Raji (cell line): ENCODE data around the gene ATL3.

Source experiments
- POLR2A ChIP-seq: IDR thresholded peaks from 2 replicates; pipeline ENCODE4 v1.6.1; 2011; ENCODE audit warnings: low read depth, low read length, control low read depth; ENCODE audit not compliant: insufficient read depth

The ATL3 gene

DNA sequence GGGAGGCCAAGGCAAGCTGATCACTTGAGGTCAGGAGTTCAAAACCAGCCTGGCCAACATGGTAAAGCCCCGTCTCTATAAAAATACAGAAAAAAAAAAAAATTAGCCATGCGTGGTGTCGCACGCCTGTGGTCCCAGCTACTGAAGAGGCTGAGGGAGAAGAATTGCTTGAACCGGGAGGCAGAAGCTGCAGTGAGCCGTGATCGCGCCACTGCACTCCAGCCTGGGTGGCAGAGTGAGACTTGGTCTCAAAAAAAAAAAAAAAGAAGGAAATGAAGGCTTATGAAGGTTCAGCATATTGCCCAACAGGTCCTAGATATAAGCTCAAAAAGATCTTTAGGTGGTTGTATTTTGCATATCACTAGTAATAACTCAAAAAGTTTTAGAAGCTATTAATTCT, 10.2 kb downstream of the ATL3 start:
- no peak for TF ChIP-seq POLR2A

DNA sequence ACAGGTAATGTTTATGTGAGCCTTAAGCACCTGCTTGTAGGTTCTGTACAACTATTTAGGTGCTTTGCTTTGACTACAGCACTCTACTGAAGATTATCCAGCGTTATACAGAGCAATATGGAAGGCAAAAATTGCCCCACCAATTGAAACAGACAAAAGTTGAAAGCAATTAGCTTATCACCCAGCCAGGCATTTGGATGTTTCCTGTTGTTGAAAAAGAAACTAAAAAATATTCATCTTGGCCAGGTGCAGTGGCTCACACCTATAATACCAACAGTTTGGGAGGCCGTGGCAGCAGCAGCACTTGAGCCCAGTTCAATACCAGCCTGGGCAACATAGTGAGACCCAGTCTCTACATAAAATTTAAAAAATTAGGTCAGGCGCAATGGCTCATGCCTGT, 18.5 kb downstream of the ATL3 start:
- no peak for TF ChIP-seq POLR2A

DNA sequence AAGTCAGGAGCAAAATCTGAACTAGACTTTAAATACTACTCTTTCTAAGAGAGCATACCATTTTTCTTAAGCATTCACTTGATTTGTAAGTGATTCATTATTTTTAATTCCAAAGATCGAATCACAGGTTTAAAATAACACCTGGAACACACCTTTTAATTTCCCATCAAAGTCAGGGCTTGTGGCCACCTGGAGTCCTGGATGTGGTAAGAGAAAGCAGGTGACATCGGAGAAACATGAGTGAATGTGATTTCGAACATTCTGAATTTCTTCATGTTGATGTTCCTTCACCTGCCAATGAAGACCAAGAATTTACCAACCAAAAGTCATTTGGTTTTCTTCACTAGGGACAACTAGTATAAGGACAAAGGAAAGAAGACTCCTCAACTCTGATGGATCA, 28.0 kb downstream of the ATL3 start:
- TF ChIP-seq POLR2A, result no peak

DNA sequence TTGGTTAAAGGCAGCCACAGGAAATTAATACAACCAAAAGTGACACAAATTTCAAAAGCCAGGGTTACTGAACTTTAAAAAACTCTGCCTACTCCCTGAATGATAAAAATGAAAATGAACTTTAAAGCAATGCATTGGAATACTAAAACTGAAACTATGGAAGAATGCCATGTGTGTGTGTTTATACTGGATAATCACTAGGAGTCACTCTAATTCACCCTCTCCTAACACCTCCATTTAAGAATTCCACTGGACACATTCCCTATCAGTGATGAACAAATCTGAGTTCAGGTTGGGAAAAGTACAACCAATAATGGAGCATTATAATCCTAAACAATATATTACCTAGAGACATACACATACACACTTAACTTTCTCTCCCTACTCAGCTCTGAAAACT, 29.4 kb downstream of the ATL3 start:
- no peak for TF ChIP-seq POLR2A

DNA sequence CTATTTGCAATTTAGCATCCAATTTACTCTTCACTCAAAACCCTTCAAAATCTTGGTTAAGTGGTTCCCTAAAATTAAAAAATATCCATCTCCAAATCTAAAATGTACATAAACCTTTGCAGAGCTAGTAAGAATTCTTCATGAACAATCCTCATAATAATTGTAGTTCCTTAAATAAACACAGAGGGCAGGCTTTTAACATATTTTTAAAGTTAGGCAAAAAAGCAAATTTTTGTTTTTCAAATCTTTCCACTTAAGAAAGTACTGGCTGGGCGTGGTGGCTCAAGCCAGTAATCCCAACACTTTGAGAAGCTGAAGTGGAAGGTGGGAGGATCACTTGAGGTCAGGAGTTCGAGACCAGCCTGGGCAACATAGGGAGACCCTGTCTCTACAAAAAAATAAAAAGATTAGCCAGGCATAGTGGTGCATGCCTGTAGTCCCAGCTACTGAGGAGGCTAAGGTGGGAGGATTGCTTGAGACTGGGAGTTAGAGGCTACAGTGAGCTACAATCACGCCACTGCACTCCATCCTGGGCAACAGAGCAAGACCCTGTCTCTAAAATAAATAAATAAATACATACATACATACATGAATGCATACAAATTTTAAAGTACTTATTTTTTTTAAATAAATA, 31.9 kb downstream of the ATL3 start:
- no peak for TF ChIP-seq POLR2A

DNA sequence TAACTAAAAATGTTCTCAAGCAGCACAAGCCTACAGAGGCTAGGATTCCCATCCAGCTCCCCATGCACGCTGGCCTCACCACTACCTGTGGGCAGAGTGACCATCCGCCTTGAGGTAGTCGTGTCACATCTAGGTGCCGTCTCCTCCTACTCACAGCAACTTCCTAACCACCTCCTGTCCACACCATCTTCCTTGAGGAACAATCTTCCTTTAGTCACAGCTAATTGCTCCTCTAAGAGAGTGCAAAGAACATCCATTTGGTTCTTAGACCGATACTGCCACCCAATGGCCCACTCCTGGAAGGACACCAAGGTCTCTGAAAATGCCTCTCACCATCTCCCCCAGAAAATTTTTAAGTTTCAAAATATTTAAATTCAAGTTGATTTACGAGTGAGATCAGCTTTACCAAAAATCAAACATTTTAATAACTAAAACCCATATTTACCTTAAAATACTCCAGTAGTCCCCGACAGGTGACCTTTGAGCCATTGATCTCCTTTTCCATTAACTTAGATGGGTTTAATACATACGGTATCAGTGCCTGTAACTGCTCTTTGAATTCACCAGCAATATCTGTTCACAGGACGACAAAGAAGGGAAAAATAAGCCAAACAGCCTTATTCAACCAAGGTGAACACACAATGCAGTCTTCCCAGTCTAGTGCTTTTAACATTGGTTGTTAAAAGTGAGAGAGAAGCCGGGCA, 35.3 kb downstream of the ATL3 start:
- no peak for TF ChIP-seq POLR2A

DNA sequence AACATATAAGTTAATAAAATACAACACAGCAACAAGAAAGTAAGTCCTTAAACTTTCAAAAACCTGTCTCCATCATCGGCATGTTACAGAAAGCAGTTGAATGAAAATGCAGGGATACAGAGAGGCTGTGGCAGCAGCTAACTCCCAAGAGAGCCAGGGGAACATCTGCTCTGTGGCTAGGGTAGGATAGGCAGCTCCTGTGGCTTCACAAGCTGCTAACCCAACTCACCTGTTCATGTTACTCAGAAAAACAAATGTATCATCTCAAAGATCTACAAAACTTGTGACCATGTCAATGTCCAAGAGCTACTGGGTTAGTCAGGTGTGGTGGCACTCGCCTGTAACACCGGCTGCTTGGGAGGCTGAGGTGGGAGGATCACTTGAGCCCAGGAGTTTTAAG, 41.8 kb downstream of the ATL3 start:
- TF ChIP-seq POLR2A, result no peak

DNA sequence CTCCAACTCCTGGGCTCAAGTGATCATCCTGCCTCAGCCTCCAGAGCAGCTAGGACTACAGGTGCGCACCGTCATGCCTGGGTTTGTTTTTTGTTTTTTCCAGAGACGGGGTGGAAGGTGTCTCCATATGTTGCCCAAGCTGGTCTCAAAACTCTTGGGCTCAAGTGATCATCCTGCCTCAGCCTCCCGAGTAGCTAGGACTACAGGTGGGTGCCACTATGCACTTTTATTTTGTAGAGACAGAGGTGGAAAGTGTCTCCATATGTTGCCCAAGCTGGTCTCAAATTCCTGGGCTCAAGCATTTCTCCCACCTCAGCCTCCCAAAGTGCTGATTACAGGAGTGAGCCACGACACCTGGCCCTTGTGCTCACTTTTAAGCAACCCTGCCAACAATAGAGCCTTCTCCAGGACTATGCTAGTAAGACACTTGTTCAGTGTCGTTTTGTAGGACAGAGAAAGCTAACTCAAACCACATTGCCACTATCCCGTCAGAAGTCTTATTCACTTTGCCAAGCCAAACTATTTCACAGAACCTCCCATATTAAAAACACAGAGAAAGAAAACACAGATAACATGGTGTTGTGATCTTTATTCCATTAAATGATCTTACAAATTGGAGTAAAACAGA, 47.5 kb downstream of the ATL3 start:
- no peak for TF ChIP-seq POLR2A

DNA sequence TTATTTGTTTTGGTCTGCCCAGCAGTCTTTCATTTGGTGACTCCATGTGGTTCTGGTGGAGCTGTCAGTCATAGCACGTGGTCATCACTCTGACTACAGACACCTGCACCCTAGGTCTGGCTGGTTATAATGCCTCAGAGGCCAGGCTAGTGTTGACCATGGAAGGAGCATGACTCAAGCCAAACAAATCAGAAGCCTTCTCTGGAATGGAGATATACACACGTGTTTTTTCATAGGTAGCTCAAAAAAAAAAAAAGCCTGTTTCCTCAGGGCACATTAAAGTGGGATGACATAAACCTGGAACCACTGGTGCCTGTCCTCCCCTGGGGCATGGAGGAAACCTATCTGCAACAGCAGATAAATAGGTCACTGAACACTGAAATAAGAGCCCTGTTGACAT, 48.9 kb downstream of the ATL3 start:
- TF ChIP-seq POLR2A, result no peak

DNA sequence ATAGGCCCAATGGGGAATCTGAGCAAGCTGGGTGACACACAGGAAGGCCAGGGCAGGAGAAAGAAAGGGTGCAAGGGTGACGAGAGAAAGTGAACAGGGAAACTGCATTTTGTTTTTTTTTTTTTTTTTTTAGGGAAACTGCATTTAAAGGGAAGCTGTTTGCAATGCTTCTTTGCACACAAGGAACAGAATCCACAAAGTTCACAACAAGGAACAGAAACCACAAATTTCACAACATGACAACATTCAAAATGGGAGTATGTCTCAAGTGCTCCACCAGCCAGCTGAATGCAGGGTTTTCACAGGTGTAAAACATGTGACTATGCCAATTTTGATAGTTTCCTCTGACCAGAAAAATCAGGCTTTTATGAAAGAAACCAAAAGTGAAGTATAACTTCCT, 50.1 kb downstream of the ATL3 start:
- TF ChIP-seq POLR2A, result no peak

DNA sequence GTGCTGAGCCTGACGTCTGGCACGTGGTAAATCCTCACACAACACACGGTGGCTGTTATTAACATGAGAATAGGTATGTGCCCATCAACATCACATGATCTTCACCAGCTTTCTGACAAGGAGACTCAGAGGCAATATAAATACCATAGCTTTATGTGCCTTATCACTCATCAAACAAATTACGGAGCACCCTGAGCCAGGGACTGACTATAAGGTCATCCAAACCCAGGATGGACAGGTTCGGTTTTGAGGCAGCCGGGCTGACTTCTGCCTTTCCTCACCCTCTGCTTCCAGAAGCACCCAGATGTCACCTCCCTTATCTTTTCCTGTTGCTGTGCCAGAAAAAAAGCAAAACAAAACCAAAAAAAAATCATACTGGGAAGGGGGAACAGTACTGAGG, 51.2 kb downstream of the ATL3 start:
- no peak for TF ChIP-seq POLR2A

DNA sequence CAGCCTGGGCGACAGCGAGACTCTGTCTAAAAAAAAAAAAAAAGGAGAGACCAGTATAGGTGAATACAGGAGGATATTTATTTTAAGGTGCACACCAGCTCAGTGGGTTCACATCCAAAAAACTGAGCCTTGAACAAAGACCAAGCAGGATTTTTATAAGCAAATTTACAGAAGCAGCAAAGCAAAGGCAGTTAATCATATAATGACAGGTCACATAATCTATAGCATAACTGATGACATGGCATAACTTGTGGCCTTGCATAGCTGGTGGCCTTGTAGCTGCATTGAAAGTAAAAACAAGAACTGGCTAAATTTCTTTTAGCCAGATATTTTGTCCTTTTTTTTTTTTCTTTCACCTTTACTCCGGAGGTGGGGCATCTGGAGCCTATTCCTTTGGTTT, 54.2 kb downstream of the ATL3 start:
- no peak for TF ChIP-seq POLR2A

DNA sequence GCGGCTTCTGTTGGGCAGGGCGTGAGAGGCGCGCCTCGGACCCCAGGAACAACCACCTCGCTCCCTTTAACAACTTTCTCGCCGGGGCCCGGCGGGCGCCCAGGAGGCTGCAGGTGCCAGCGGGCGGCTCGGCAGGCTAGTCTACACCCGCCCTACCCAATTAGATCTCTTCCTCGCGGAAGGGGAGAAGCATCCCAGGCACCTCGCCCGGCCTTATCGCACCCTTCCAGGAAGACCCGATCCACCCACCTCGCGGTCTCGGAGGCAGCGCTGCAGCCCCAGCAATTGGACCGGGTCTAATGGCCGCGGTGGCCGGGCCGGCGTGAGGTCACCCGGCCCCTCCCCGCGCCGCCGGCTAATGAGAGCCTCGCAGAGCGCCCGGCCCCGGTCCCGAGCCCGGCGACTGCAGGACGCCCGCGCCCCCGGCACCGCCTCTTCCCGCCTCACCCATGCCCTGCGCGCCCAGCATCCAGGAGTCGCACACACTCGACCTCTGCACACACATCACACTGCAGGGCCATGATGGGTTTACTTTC, 57.0 kb downstream of the ATL3 start, which contains the start of gene PLAAT3:
TSS of gene PLAAT3 (minus strand) at position 298 of the 536 bp plus-strand sequence. CDS start 419 bp downstream, outside the sequence.
- TF ChIP-seq POLR2A, result no peak

DNA sequence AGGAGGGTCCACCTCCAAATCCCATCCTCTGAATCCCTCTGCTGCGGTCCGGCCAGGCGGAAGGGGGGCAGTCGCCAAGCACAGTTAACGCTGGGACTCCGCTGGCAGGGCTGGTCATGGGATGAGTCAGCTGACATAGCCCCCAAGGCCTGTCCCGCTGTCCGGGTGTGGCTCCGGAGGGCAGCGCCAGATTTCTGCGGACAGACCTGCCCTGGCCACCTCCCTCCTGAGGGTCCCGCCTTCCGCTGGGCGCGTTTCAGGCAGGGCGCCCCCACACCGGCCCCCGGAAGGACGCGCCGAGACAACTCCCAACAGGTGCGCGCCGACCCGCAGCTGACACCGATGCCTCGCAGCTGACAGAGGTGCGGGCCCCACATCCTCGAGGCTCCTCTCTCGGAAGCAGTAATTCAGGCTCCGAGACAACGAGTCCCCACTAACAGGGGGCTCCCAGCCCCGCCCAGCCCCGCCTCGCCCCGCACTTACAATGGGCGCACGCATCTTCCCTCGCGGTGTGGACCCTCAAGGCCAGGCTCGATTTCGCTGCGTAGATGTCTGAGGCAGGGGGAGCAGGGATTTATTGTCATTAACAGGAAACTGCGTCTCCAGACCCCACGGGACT, 57.5 kb downstream of the ATL3 start:
- no peak for TF ChIP-seq POLR2A

DNA sequence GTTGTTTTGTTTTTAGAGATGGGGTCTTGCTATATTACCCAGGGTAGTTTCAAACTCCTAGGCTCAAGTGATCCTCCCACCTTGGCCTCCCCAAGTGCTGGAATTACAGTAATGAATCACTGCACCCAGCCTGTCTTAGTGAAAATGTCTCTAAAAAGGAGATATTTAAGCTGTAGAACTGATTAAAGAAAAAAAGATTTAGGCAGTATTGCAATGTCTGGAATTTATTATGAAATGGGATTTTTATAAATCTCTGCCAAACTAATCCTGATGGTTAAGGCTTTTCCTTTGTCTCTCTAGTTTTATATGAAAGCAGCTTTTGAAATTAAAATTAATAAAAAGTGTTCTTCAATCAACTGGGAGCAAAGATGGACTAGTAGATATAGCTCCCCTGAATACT, 59.0 kb downstream of the ATL3 start:
- TF ChIP-seq POLR2A, result no peak

DNA sequence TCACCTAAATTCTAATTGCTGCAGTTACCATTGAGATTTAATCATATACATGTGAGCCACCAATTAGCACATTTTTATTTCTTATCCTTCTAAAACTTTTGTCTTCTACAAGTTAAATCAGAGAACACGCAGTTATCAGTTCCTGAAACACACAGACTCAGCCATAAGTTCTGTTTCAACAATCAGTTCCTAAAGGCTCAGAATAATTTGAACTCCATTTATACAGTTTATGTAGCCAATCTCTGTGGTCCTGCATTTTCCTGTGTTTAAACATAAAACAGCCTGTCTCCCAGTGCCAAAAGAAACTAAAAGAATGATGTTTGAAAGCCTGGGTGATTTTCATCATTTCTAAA, 59.8 kb downstream of the ATL3 start:
- TF ChIP-seq POLR2A, result no peak
